Measurements from ENCODE around the gene MTHFSD. TPM values are rescaled to one million over a fixed set of nuclear protein-coding genes. Genes with fewer than 3 reads are reported as not detected.

The MTHFSD gene
- total and polyA plus RNA-seq, 2 of the 8 experiments (the other 6 are each of a cell fraction or from before 2014, with no cell fraction given): 7.1 to 9.8 TPM

DNA sequence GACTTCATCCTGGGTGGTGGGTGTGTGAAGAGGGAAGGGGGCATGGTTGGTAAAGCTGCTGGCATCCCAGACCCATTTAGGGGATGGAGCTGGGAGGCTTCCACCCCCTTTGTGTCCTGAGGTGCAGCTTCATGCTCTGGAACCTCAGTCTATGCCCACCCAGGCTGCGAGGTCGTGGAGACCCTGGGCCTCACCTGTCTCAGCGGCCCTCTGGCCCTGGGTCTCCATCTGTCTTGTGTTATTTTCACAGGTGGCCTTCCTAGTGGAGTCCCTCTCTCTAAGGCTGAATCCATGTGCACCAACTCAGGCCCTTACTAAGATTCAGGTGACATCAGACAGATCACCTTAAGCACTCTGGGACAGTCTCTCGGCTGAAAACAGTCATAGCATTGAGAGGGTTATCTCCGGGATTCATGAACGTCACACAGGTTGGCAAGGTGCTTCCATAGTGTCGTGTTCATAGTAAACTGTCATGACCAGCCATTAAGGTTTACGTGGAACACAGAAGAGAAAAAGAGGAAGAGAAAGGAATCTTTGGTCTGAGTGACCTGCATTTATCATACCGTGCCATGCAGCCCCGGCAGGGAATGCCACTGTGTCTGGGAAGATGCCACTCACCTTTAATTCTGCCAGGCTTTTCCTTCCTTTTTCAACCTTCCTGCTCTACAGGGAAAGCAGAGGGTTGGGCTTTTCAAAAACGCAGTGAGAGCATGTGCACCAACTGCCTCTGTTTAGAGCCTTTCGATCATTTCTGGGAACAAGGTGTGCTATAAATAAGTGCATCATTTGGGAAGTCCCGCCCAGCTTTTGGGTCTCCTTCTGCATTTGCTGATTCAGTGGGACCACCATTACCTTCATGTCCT, 18.8 kb upstream of the MTHFSD start:
- Histone ChIP-seq H3K56ac (replicated peaks; ENCODE audit: insufficient read length, low read depth, low read length) (no peak overlapping the region), H3K9me3 (ENCODE audit: insufficient read depth in 2 of 2, low read depth in 1 of 2, low read length in 1 of 2) (no peaks in the 10 kb centered on the region), H3K27ac (ENCODE audit: low read depth, low read length) (no peak overlapping the region), H4K91ac (replicated peaks; ENCODE audit: insufficient read length, low read length) (no peak overlapping the region), H3K4me1 (replicated peaks in 1 of 4; ENCODE audit: control insufficient read depth in 3 of 4, insufficient read depth in 4 of 4, low read length in 3 of 4) (peaks cover 14 to 53% (median 32%) of the 10 kb centered on the region in 4 experiments), H2BK20ac (ENCODE audit: low read length) (peak overlapping the region; percentile 25), H4K5ac (ENCODE audit: insufficient read length, low read depth, low read length) (no peak overlapping the region), H2BK120ac (replicated peaks; ENCODE audit: low read depth, low read length) (no peak overlapping the region), H4K20me1 (replicated peaks in 1 of 2; ENCODE audit: control insufficient read depth in 1 of 2, insufficient read depth in 2 of 2, low read length in 2 of 2) (peaks cover 19 to 22% of the 10 kb centered on the region in 2 experiments), H3K36me3 (ENCODE audit: control insufficient read depth in 2 of 4, insufficient read depth in 4 of 4, low read length in 3 of 4) (peaks cover 0 to 4% (median 0%) of the 10 kb centered on the region in 4 experiments; a peak in 1 of 8 replicates), H2AFZ (ENCODE audit: low read length) (no peak overlapping the region), H2AK5ac (ENCODE audit: low read depth, low read length) (no peak overlapping the region), H3K14ac (ENCODE audit: insufficient read length) (no peak overlapping the region), H3K79me1 (ENCODE audit: low read depth, low read length) (no peaks in the 10 kb centered on the region), H4K8ac (ENCODE audit: extremely low read depth, insufficient read depth, low read length) (no peak overlapping the region), H2BK12ac (ENCODE audit: low read depth, low read length) (peak overlapping the region; percentile 62; the same call in 1 of the 2 replicates), H3K4me3 (ENCODE audit: extremely low read depth in 1 of 4, insufficient read depth in 2 of 4, low read depth in 3 of 4, low read length in 4 of 4) (peak overlapping the region in 1 of 4 experiments; percentile 31; a peak in 1 of 8 replicates), H3K18ac (ENCODE audit: extremely low read depth, low read length) (no peak overlapping the region), H2BK15ac (ENCODE audit: low read length) (peak overlapping the region; percentile 40; the same call in 1 of the 2 replicates), H3K9ac (replicated peaks in 1 of 4; ENCODE audit: extremely low read depth in 1 of 4, low read depth in 3 of 4, low read length in 3 of 4) (no peak overlapping the region), H3K27me3 (replicated peaks in 1 of 4; ENCODE audit: control insufficient read depth in 3 of 4, extremely low read depth in 1 of 4, insufficient read depth in 3 of 4, low read length in 3 of 4) (peaks cover 89 to 100% (median 95%) of the 10 kb centered on the region in 4 experiments), H3K79me2 (ENCODE audit: control insufficient read depth in 1 of 2, insufficient read depth in 2 of 2, low read length in 2 of 2) (no peaks in the 10 kb centered on the region), H3K4ac (replicated peaks; ENCODE audit: insufficient read length, low read depth, low read length) (no peak overlapping the region), H3K4me2 (ENCODE audit: insufficient read depth in 1 of 2, low read depth in 2 of 2, low read length in 2 of 2) (peak overlapping the region; percentile 44 to 61; a peak in 3 of 4 replicates), H3K23ac (ENCODE audit: insufficient read length) (no peak overlapping the region), H2BK5ac (ENCODE audit: low read depth, low read length) (no peak overlapping the region; the same call in 1 of the 2 replicates), H3K23me2 (ENCODE audit: low read depth, low read length) (peaks cover 8% of the 10 kb centered on the region; the same call in 1 of the 2 replicates)
- ChIA-PET POLR2A (ENCODE audit: partially characterized antibody) (no interaction called here), CTCF (ENCODE audit: partially characterized antibody) (interaction anchor here (0.7 to 3.1 kb wide), 7 partner anchors 9 to 704 kb away, joined by 3 to 18 read pairs (median 4); no protein-coding TSS in a partner anchor)
- no peak for DNase-seq (ENCODE audit: low read depth in 1 of 2, low spot score in 2 of 2)
- FAIRE-seq: no peak
- 43% methylated on average over 13 of the region's 13 CpGs; no CpG with 5 or more reads in 1 of the 2 experiments for WGBS, 2 experiments (ENCODE audit: extremely low coverage in 1 of 2, insufficient coverage in 1 of 2, insufficient read length in 1 of 2, insufficient replicate concordance in 2 of 2, low coverage in 1 of 2, low lambda C conversion rate in 2 of 2, missing lambda C conversion rate in 1 of 2)
- TF ChIP-seq RNF2 (IDR thresholded peaks at IDR 0.05; ENCODE audit: borderline replicate concordance, low read depth, low read length, missing control alignments, poor library complexity, severe bottlenecking) (peak; percentile 53), EGR1 (IDR thresholded peaks at IDR 0.05; ENCODE audit: borderline replicate concordance, low read depth, low read length) (no peak)

All from H1 (cell line).